MM.1S (cell line): ENCODE data around the gene DALRD3.

ENCODE experiments used
- DNase-seq: peaks from one replicate; pipeline ENCODE4 v3.0.0-alpha.2; 2015
- H2AFZ ChIP-seq: fragments of 300-600 bp; sonication (generic); 2 replicates; pipeline ENCODE4 v1.6.0; 2016; ENCODE audit warnings: antibody characterized with exemption, low read length
- H3F3A ChIP-seq: fragments of 300-600 bp; sonication (generic); 2 replicates; pipeline ENCODE4 v1.6.1; 2016; ENCODE audit warnings: mild to moderate bottlenecking, antibody characterized with exemption, low read length, moderate library complexity, mixed read lengths; ENCODE audit not compliant: insufficient read depth
- H3K27ac ChIP-seq: fragments of 300-600 bp; sonication (generic); 2 replicates; pipeline ENCODE4 v1.5.1; 2016; ENCODE audit warnings: mild to moderate bottlenecking, low read length
- H3K27me3 ChIP-seq: fragments of 300-600 bp; sonication (generic); replicated peaks from 2 replicates; pipeline ENCODE4 v1.6.0; 2016; ENCODE audit warnings: low read length; ENCODE audit not compliant: insufficient read depth
- H3K36me3 ChIP-seq: fragments of 300-600 bp; sonication (generic); replicated peaks from 2 replicates; pipeline ENCODE4 v1.6.1; 2016; ENCODE audit warnings: mild to moderate bottlenecking, low read length, mixed read lengths; ENCODE audit not compliant: insufficient read depth
- H3K4me1 ChIP-seq: fragments of 300-600 bp; sonication (generic); 2 replicates; pipeline ENCODE4 v1.6.1; 2016; ENCODE audit warnings: low read length, mixed read lengths
- H3K4me2 ChIP-seq: fragments of 300-600 bp; sonication (generic); 2 replicates; pipeline ENCODE4 v1.6.0; 2016; ENCODE audit warnings: low read depth, low read length
- H3K4me3 ChIP-seq: fragments of 300-600 bp; sonication (generic); 2 replicates; pipeline ENCODE4 v1.5.1; 2016; ENCODE audit warnings: low read length, mixed read lengths
- H3K79me2 ChIP-seq: fragments of 300-600 bp; sonication (generic); 2 replicates; pipeline ENCODE4 v1.6.1; 2016; ENCODE audit warnings: mixed run types, low read length, mixed read lengths
- H3K9ac ChIP-seq: fragments of 300-600 bp; sonication (generic); 2 replicates; pipeline ENCODE4 v1.6.1; 2016; ENCODE audit warnings: low read length, mixed read lengths
- H3K9me2 ChIP-seq: fragments of 300-600 bp; sonication (generic); replicated peaks from 2 replicates; pipeline ENCODE4 v1.6.1; 2016; ENCODE audit warnings: mild to moderate bottlenecking, low read length, mixed read lengths; ENCODE audit not compliant: insufficient read depth
- H3K9me3 ChIP-seq: fragments of 300-600 bp; sonication (generic); replicated peaks from 2 replicates; pipeline ENCODE4 v1.6.1; 2016; ENCODE audit warnings: mild to moderate bottlenecking, low read length, mixed read lengths; ENCODE audit not compliant: insufficient read depth
- H4K20me1 ChIP-seq: fragments of 300-600 bp; sonication (generic); 2 replicates; pipeline ENCODE4 v1.6.1; 2016; ENCODE audit warnings: mild to moderate bottlenecking, low read length, moderate library complexity, mixed read lengths; ENCODE audit not compliant: insufficient read depth
- EZH2 ChIP-seq: fragments of 300-600 bp; sonication (generic); optimal IDR thresholded peaks from 2 replicates; pipeline ENCODE3; 2017; ENCODE audit warnings: low read depth, mild to moderate bottlenecking, antibody characterized with exemption, low read length, mixed read lengths
- EZH2phosphoT487 ChIP-seq: fragments of 300-600 bp; sonication (generic); IDR thresholded peaks from 2 replicates; pipeline ENCODE4 v1.6.1; 2018; ENCODE audit warnings: antibody characterized with exemption, low read length
- TF ChIP-seq, protein P1 (sequence below): fragments of 300-600 bp; sonication (generic); IDR thresholded peaks from 2 replicates; pipeline ENCODE4 v1.5.1; 2016; ENCODE audit warnings: antibody characterized with exemption, low read length, mixed read lengths

The DALRD3 gene

DNA sequence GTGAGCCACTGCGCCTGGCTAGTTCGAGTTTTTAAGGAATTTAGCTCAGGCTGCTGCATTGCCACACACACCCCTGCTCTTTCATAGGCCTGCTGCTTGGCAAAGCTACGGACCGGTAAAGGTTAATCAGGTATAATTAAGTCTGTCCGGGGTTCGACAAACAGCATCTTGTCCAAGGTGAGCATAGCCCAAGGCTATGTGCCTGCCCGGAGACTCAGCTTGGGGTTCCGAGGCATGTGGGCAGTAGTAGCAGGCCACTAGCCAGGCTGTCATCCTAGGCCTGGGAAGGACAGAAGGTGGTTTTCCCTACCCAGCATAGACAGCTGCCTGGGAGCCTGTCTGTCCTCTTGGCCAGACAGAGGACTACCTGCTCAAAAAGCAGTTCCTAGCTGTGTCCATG is 21.7 kb downstream of the DALRD3 start:
- Histone ChIP-seq H3K36me3 (no peaks in the 10 kb centered on the region), H3K9ac (no peak overlapping the region), H3K9me3 (no peaks in the 10 kb centered on the region), H3K27me3 (no peaks in the 10 kb centered on the region), H2AFZ (no peak overlapping the region), H3K27ac (no peak overlapping the region), H3K4me3 (no peak overlapping the region), H3K4me1 (peaks cover 3% of the 10 kb centered on the region), H3F3A (no peaks in the 10 kb centered on the region), H3K4me2 (no peak overlapping the region), H4K20me1 (no peaks in the 10 kb centered on the region), H3K9me2 (no peaks in the 10 kb centered on the region), H3K79me2 (peaks cover 21% of the 10 kb centered on the region)
- DNase-seq, result no peak
- TF ChIP-seq, protein P1, sequence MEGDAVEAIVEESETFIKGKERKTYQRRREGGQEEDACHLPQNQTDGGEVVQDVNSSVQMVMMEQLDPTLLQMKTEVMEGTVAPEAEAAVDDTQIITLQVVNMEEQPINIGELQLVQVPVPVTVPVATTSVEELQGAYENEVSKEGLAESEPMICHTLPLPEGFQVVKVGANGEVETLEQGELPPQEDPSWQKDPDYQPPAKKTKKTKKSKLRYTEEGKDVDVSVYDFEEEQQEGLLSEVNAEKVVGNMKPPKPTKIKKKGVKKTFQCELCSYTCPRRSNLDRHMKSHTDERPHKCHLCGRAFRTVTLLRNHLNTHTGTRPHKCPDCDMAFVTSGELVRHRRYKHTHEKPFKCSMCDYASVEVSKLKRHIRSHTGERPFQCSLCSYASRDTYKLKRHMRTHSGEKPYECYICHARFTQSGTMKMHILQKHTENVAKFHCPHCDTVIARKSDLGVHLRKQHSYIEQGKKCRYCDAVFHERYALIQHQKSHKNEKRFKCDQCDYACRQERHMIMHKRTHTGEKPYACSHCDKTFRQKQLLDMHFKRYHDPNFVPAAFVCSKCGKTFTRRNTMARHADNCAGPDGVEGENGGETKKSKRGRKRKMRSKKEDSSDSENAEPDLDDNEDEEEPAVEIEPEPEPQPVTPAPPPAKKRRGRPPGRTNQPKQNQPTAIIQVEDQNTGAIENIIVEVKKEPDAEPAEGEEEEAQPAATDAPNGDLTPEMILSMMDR, result no peak
- no peak for TF ChIP-seq EZH2phosphoT487

DNA sequence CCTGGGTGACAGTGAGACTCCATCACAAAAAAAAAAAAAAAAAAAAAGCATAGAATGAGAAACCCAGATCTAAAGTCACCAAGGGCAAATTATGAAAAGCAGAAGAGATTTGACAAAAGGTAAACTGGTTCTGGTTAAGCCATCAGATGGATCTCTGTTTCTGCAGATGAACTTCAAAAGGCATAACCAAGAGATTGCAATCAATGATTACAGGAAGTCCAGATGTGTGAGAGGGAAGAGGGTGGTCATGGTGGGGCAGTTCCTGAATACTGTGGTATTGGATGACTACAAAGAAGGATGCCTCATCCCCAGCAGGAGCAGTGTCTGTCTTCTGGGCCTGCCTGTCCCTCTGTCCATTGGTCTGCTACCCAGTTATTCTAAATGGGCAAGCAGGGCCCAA is 24.5 kb downstream of the DALRD3 start:
- H3F3A ChIP-seq, result no peaks in the 10 kb centered on the region
- DNase-seq, result no peak
- TF ChIP-seq, protein P1, result no peak
- TF ChIP-seq EZH2phosphoT487, result no peak
- H3K9me2 ChIP-seq, result no peaks in the 10 kb centered on the region
- H3K4me3 ChIP-seq, result no peak overlapping the region
- no peaks in the 10 kb centered on the region for H3K27me3 ChIP-seq
- H3K79me2 ChIP-seq, result peaks cover 43% of the 10 kb centered on the region
- H3K4me2 ChIP-seq, result no peak overlapping the region
- no peak overlapping the region for H3K9ac ChIP-seq
- peaks cover 13% of the 10 kb centered on the region for H3K4me1 ChIP-seq
- H4K20me1 ChIP-seq, result no peaks in the 10 kb centered on the region
- H2AFZ ChIP-seq, result no peak overlapping the region
- no peaks in the 10 kb centered on the region for H3K9me3 ChIP-seq
- H3K27ac ChIP-seq, result no peak overlapping the region
- no peaks in the 10 kb centered on the region for H3K36me3 ChIP-seq

DNA sequence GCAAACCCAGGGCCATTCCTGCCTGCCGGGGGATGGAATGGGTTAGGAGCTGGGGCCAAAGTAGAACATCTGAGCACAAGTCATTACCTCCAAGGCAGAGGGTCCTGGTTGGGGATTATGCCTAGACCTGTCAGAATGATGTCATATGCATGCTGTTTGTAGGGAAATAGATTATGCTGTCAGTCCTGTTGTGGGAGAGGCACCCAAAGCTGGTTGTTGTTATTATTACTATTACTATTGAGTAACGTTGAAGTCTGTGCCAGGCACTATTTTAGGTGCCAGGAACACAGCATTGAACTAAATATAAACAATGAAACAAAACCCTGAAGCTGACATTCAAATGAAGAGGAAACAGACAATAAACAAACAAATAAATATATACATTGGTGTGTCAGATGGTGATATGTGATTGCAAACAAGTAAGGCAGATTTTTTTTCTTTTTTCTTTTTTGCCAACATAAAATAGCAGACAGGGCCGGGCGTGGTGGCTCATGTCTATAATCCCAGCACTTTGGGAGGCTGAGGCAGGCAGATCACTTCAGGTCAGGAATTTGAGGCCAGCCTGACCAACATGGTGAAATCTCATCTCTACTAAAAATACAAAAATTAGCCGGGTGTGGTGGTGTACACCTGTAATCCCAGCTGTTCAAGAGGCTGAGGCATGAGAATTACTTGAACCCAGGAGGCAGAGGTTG is 26.4 kb downstream of the DALRD3 start:
- Histone ChIP-seq H3K9ac (no peak overlapping the region), H3F3A (peaks cover 3% of the 10 kb centered on the region; the same call in 1 of the 2 replicates), H3K27ac (no peak overlapping the region), H3K27me3 (no peaks in the 10 kb centered on the region), H2AFZ (no peak overlapping the region), H3K4me2 (peak overlapping the region; percentile 85; the same call in 1 of the 2 replicates), H3K9me3 (no peaks in the 10 kb centered on the region), H4K20me1 (no peaks in the 10 kb centered on the region), H3K4me1 (peaks cover 13% of the 10 kb centered on the region), H3K36me3 (no peaks in the 10 kb centered on the region), H3K79me2 (peaks cover 43% of the 10 kb centered on the region), H3K4me3 (peak overlapping the region; percentile 92), H3K9me2 (no peaks in the 10 kb centered on the region)
- TF ChIP-seq EZH2phosphoT487 (no peak), EZH2 (no peak)
- TF ChIP-seq, protein P1, result no peak
- DNase-seq, result no peak
